Transverse colon (tissue), 4 donors: Measurements from ENCODE around the gene NCOA5. TPM values are rescaled to one million over a fixed set of nuclear protein-coding genes. Genes with fewer than 3 reads are reported as not detected.

Experiments
- DNase-seq: peaks from one replicate; pipeline ENCODE4 v3.0.0-alpha.2; 2019
- H3K27ac ChIP-seq, 4 donors: fragments of 200-600 bp; sonication (generic); 2 replicates each; pipeline ENCODE4 v1.5.1; 2016 to 2018; ENCODE audit warnings: inconsistent platforms in 4 of 4
- H3K27me3 ChIP-seq: fragments of 200-600 bp; sonication (generic); 2 replicates; pipeline ENCODE4 v1.5.1; 2017; ENCODE audit warnings: inconsistent platforms
- H3K36me3 ChIP-seq, 4 donors: fragments of 200-600 bp; sonication (generic); 2 replicates each; pipeline ENCODE4 v1.5.1; 2017 to 2019; ENCODE audit warnings: inconsistent platforms in 4 of 4
- H3K4me1 ChIP-seq, 4 donors: fragments of 200-600 bp; sonication (generic); 2 replicates each; pipeline ENCODE4 v1.5.1; 2017 to 2020; ENCODE audit warnings: inconsistent platforms in 4 of 4
- H3K4me3 ChIP-seq, 4 donors: fragments of 200-600 bp; sonication (generic); 1 replicate in 1 of 4; 2 replicates in 3 of 4; pipeline versions ENCODE4 v1.5.1 to v1.6.1; 2017 to 2019; ENCODE audit warnings: inconsistent platforms in 4 of 4
- H3K9me3 ChIP-seq, 2 donors: fragments of 200-600 bp; sonication (generic); 2 replicates each; pipeline ENCODE4 v1.5.1; 2017 to 2019; ENCODE audit warnings: inconsistent platforms in 2 of 2
- CTCF ChIP-seq, 5 experiments: fragments of 200-600 bp in 3 of 5; fragments of 450-650 bp in 2 of 5; sonication (generic) in 3 of 5; IDR thresholded peaks; 1 replicate in 2 of 5; 2 replicates in 3 of 5; pipeline ENCODE4 v1.5.1; 2016 to 2017; ENCODE audit warnings: antibody characterized with exemption in 5 of 5, inconsistent platforms in 3 of 5, mild to moderate bottlenecking in 2 of 5, moderate library complexity in 1 of 5
- EP300 ChIP-seq: sonication (generic); formaldehyde crosslinking; IDR thresholded peaks from one replicate; pipeline ENCODE4 v1.6.1; 2017; ENCODE audit warnings: antibody characterized with exemption, low read depth
- POLR2A ChIP-seq: fragments of 450-650 bp; IDR thresholded peaks from one replicate; pipeline ENCODE4 v1.6.1; 2016; ENCODE audit warnings: antibody characterized with exemption, mild to moderate bottlenecking, moderate library complexity
- POLR2AphosphoS5 ChIP-seq, 3 donors: sonication (generic); formaldehyde crosslinking; IDR thresholded peaks; one replicate each; pipeline ENCODE4 v1.6.1; 2016; ENCODE audit warnings: antibody characterized with exemption in 3 of 3
- WGBS, 2 donors: methylation state at CpG; one replicate each; pipeline ENCODE4 v1.1.5; 2018; ENCODE audit warnings: low coverage in 1 of 2; 5-methylcytosine and 5-hydroxymethylcytosine counted together
- in situ Hi-C, 4 donors: fragments of 200-750 bp; cut with MboI; loops; one replicate each; pipeline versions ENCODE4 v1.15.0 to v1.15.1; 2017; ENCODE audit warnings: low sequenced_read_pairs in 3 of 4, low pct_ligation_motif_present in 1 of 4, low pct_unique_long_range_greater_than_20kb in 1 of 4
- intact Hi-C: fragments of 100-400 bp; cut with DNase I; formaldehyde crosslinking; loops from one replicate; pipeline ENCODE4 v1.15.1; 2023; ENCODE audit warnings: low total_unique reads
- total RNA-seq, 4 donors: library from RNA; depleted of rRNA; stranded (reverse); fragments of >200 nt; gene quantifications; one replicate each; pipeline ENCODE4 v1.1.0, GENCODE V29; 2016

NCOA5 gene
- total RNA-seq, 4 donors from 2014 or later, result 18.3 to 97.3 (median 27.3) TPM

- Histone ChIP-seq H3K9me3 (no peaks in the 10 kb centered on the region), H3K4me1 (no peaks in the 10 kb centered on the region), H3K36me3 (peaks cover 0 to 25% (median 12%) of the 10 kb centered on the region in 4 donors), H3K27ac (no peak overlapping the region), H3K4me3 (no peak overlapping the region), H3K27me3 (no peaks in the 10 kb centered on the region)
- intact Hi-C loops, result no loop called here
- in situ Hi-C loops, result no loop called here
- DNase-seq, result no peak
- WGBS, 2 donors, result 80 to 89% methylated on average over 1 to 3 of the region's 3 CpGs
- TF ChIP-seq EP300, result no peak
- TF ChIP-seq CTCF (IDR thresholded peaks at IDR 0.05), result no peak
- no peak for TF ChIP-seq POLR2AphosphoS5 (IDR thresholded peaks at IDR 0.05)
- TF ChIP-seq POLR2A, result no peak
These were observed 16.3 kb downstream of the NCOA5 start for GRCh38 chr20:46073443-46073842.

- Histone ChIP-seq H3K36me3 (peaks cover 0 to 30% (median 12%) of the 10 kb centered on the region in 4 donors), H3K27ac (no peak overlapping the region), H3K4me3 (no peak overlapping the region), H3K27me3 (no peaks in the 10 kb centered on the region), H3K4me1 (no peaks in the 10 kb centered on the region), H3K9me3 (no peaks in the 10 kb centered on the region)
- TF ChIP-seq CTCF (IDR thresholded peaks at IDR 0.05) (no peak), POLR2AphosphoS5 (IDR thresholded peaks at IDR 0.05) (no peak), POLR2A (no peak), EP300 (no peak)
- WGBS, 2 donors, result 93 to 100% methylated on average over 1 to 4 of the region's 4 CpGs
- no peak for DNase-seq
- intact Hi-C loops (no loop called here), in situ Hi-C loops (no loop called here)
These were observed 16.7 kb downstream of the NCOA5 start for GRCh38 chr20:46073024-46073423.

GRCh38 chr20:46071573-46071972 lies 18.2 kb downstream of the NCOA5 start:
- Histone ChIP-seq H3K36me3 (peaks cover 0 to 44% (median 18%) of the 10 kb centered on the region in 4 donors), H3K4me3 (no peak overlapping the region), H3K9me3 (no peaks in the 10 kb centered on the region), H3K27me3 (no peaks in the 10 kb centered on the region), H3K4me1 (no peaks in the 10 kb centered on the region), H3K27ac (no peak overlapping the region)
- no peak for DNase-seq
- in situ Hi-C loops, result no loop called here
- WGBS, 2 donors, result 93 to 94% methylated on average over 3 of the region's 3 CpGs
- TF ChIP-seq CTCF (IDR thresholded peaks at IDR 0.05) (no peak), EP300 (no peak), POLR2A (no peak), POLR2AphosphoS5 (IDR thresholded peaks at IDR 0.05) (no peak)
- intact Hi-C loops, result no loop called here

- no peak for TF ChIP-seq CTCF (IDR thresholded peaks at IDR 0.05)
- TF ChIP-seq EP300, result no peak
- TF ChIP-seq POLR2A, result no peak
- TF ChIP-seq POLR2AphosphoS5 (IDR thresholded peaks at IDR 0.05), result no peak
- Histone ChIP-seq H3K27ac (no peak overlapping the region), H3K36me3 (peaks cover 0 to 56% (median 24%) of the 10 kb centered on the region in 4 donors), H3K27me3 (no peaks in the 10 kb centered on the region), H3K4me3 (no peak overlapping the region), H3K9me3 (no peaks in the 10 kb centered on the region), H3K4me1 (no peaks in the 10 kb centered on the region)
- 96 to 98% methylated on average over 6 to 20 of the region's 20 CpGs for WGBS, 2 donors
- DNase-seq, result no peak
- intact Hi-C loops, result no loop called here
- in situ Hi-C loops, result no loop called here
These were observed 19.4 kb downstream of the NCOA5 start for GRCh38 chr20:46070215-46070900.
